Trophoblast cell (in vitro differentiated cells and primary cell): Measurements from ENCODE around the gene SLC37A1.

Source experiments
- DNase-seq, 2 donors: peaks; one replicate each; pipeline ENCODE4 v3.0.0-alpha.2; 2016
- H2AFZ ChIP-seq: 2 replicates; pipeline ENCODE4 v1.6.1; 2013; ENCODE audit warnings: low read length, moderate library complexity, mild to moderate bottlenecking; ENCODE audit not compliant: insufficient read depth, poor library complexity
- H2AK5ac ChIP-seq: 2 replicates; pipeline ENCODE4 v1.6.1; 2013; ENCODE audit warnings: mild to moderate bottlenecking, low read length
- H2BK120ac ChIP-seq: 2 replicates; pipeline ENCODE4 v1.6.1; 2013; ENCODE audit warnings: low read length, mild to moderate bottlenecking, moderate library complexity; ENCODE audit not compliant: insufficient read depth, poor library complexity
- H2BK12ac ChIP-seq: 2 replicates; pipeline ENCODE4 v1.6.1; 2013; ENCODE audit warnings: mild to moderate bottlenecking, low read length, moderate library complexity
- H2BK5ac ChIP-seq: 2 replicates; pipeline ENCODE4 v1.6.1; 2013; ENCODE audit warnings: low read length, low read depth, moderate library complexity, mild to moderate bottlenecking; ENCODE audit not compliant: poor library complexity
- H3K14ac ChIP-seq: 2 replicates; pipeline ENCODE4 v1.6.1; 2013; ENCODE audit warnings: mild to moderate bottlenecking, low read length
- H3K18ac ChIP-seq: 2 replicates; pipeline ENCODE4 v1.6.1; 2013; ENCODE audit warnings: mild to moderate bottlenecking, low read length
- H3K23ac ChIP-seq: 2 replicates; pipeline ENCODE4 v1.6.1; 2013; ENCODE audit warnings: low read length
- H3K27ac ChIP-seq: 2 replicates; pipeline ENCODE4 v1.5.1; 2013; ENCODE audit warnings: low read depth, mild to moderate bottlenecking, inconsistent platforms, low read length, moderate library complexity
- H3K27me3 ChIP-seq: 2 replicates; pipeline ENCODE4 v1.6.1; 2013; ENCODE audit warnings: inconsistent platforms, mild to moderate bottlenecking, low read length, moderate library complexity; ENCODE audit not compliant: insufficient read depth
- H3K36me3 ChIP-seq, 2 experiments: 1 replicate in 1 of 2; 2 replicates in 1 of 2; pipeline ENCODE4 v1.6.1; 2013; ENCODE audit warnings: low read length in 2 of 2, mild to moderate bottlenecking in 2 of 2, moderate library complexity in 1 of 2; ENCODE audit not compliant: insufficient read depth in 2 of 2, control insufficient read depth in 1 of 2
- H3K4ac ChIP-seq: 2 replicates; pipeline ENCODE4 v1.6.1; 2013; ENCODE audit warnings: low read depth, mild to moderate bottlenecking, low read length, moderate library complexity
- H3K4me1 ChIP-seq, 2 experiments: 1 replicate in 1 of 2; 2 replicates in 1 of 2; pipeline ENCODE4 v1.6.1; 2013; ENCODE audit warnings: low read length in 2 of 2, mild to moderate bottlenecking in 2 of 2, moderate library complexity in 1 of 2; ENCODE audit not compliant: insufficient read depth in 2 of 2, control insufficient read depth in 1 of 2
- H3K4me2 ChIP-seq: 2 replicates; pipeline ENCODE4 v1.6.1; 2013; ENCODE audit warnings: inconsistent platforms, mild to moderate bottlenecking, low read length, moderate library complexity
- H3K4me3 ChIP-seq: 2 replicates; pipeline ENCODE4 v1.5.1; 2013; ENCODE audit warnings: mild to moderate bottlenecking, low read depth, low read length, inconsistent platforms
- H3K79me1 ChIP-seq: one replicate; pipeline ENCODE4 v1.6.1; 2013; ENCODE audit warnings: low read length
- H3K79me2 ChIP-seq: 2 replicates; pipeline ENCODE4 v1.6.1; 2013; ENCODE audit warnings: low read length, mild to moderate bottlenecking; ENCODE audit not compliant: control insufficient read depth, insufficient read depth, poor library complexity
- H3K9ac ChIP-seq: 2 replicates; pipeline ENCODE4 v1.6.1; 2013; ENCODE audit warnings: mild to moderate bottlenecking, low read length
- H3K9me3 ChIP-seq: 2 replicates; pipeline ENCODE4 v1.6.1; 2013; ENCODE audit warnings: low read depth, mild to moderate bottlenecking, control low read depth, inconsistent platforms, low read length; ENCODE audit not compliant: insufficient read depth
- H4K12ac ChIP-seq: 2 replicates; pipeline ENCODE4 v1.6.1; 2013; ENCODE audit warnings: low read depth, mild to moderate bottlenecking, low read length, moderate library complexity
- H4K8ac ChIP-seq: 2 replicates; pipeline ENCODE4 v1.6.1; 2013; ENCODE audit warnings: low read depth, mild to moderate bottlenecking, low read length, moderate library complexity
- H4K91ac ChIP-seq: one replicate; pipeline ENCODE4 v1.6.1; 2013; ENCODE audit warnings: low read depth, mild to moderate bottlenecking, low read length, moderate library complexity
- WGBS: extraction: QIAGEN DNeasy Blood & Tissue Kit; methylation state at CpG from one replicate; pipeline ENCODE4 v1.1.7; 2013; ENCODE audit warnings: missing lambda C conversion rate; ENCODE audit not compliant: insufficient read length, insufficient coverage; ENCODE audit errors: extremely low coverage; 5-methylcytosine and 5-hydroxymethylcytosine counted together

The SLC37A1 gene

DNA sequence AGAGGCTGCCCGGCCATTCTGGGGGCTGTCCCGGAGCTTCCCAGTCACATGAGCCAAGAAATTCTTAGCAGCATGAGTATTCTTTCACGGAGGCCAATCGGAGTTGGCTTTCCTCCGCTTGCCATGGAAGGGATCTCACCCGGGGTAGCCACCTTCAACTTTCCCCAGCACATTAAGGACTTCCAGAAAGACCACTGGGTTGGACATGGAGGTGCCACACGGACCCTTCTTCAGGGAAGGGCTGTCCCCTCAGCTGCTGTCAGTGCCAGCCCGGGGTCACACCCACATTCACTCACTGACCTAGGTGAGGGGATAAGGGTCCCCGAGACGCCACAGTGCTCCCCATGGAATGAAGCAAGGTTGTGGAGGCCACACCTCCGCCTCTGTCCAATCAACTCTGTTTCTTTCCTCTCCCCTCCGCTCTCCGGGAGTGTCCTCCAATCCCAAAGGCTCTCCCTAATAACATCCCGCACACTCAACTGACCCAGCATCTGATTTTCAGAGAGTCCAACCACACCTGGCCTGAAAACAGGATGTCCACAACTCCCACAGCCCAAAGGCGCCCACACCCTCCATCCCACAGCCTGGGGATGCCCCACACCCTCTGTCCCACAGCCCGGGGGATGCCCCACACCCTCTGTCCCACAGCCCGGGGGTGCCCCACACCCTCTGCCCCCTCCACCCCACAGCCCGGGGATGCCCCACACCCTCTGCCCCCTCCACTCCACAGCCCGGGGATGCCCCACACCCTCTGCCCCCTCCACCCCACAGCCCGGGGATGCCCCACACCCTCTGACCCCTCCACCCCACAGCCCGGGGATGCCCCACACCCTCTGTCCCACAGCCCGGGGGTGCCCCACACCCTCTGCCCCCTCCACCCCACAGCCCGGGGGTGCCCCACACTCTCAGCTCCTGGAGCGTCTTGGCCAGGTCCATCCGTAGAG is 37.0 kb upstream of the SLC37A1 start:
- Histone ChIP-seq H2AFZ (no peak overlapping the region), H3K27me3 (no peaks in the 10 kb centered on the region), H3K36me3 (no peaks in the 10 kb centered on the region), H2BK5ac (no peak overlapping the region), H3K27ac (no peak overlapping the region), H4K12ac (no peak overlapping the region), H3K4me3 (no peak overlapping the region), H3K18ac (no peak overlapping the region), H3K4me2 (no peak overlapping the region), H2AK5ac (no peak overlapping the region), H2BK12ac (no peak overlapping the region), H4K8ac (no peak overlapping the region), H2BK120ac (no peak overlapping the region), H3K4me1 (peaks cover 9 to 10% of the 10 kb centered on the region in 2 experiments), H3K4ac (no peak overlapping the region), H3K14ac (no peak overlapping the region), H4K91ac (no peak overlapping the region), H3K9me3 (no peaks in the 10 kb centered on the region), H3K79me2 (no peaks in the 10 kb centered on the region), H3K79me1 (no peaks in the 10 kb centered on the region), H3K23ac (no peak overlapping the region), H3K9ac (no peak overlapping the region)
- DNase-seq, result no peak
- WGBS, result no CpG with 5 or more reads among the region's 25 CpGs

GRCh38 chr21:42478504-42478903 is 35.1 kb upstream of the SLC37A1 start:
- no peak overlapping the region for H2AFZ ChIP-seq
- DNase-seq, result no peak
- H3K36me3 ChIP-seq, result no peaks in the 10 kb centered on the region
- H3K79me1 ChIP-seq, result no peaks in the 10 kb centered on the region
- H3K27ac ChIP-seq, result no peak overlapping the region
- no peak overlapping the region for H4K91ac ChIP-seq
- H2BK120ac ChIP-seq, result no peak overlapping the region
- no peak overlapping the region for H3K23ac ChIP-seq
- H3K14ac ChIP-seq, result no peak overlapping the region
- no peak overlapping the region for H3K4me2 ChIP-seq
- H3K18ac ChIP-seq, result no peak overlapping the region
- no peak overlapping the region for H2BK5ac ChIP-seq
- no peaks in the 10 kb centered on the region for H3K9me3 ChIP-seq
- no peaks in the 10 kb centered on the region for H3K79me2 ChIP-seq
- no peak overlapping the region for H2BK12ac ChIP-seq
- no peak overlapping the region for H2AK5ac ChIP-seq
- H4K12ac ChIP-seq, result no peak overlapping the region
- H3K27me3 ChIP-seq, result no peaks in the 10 kb centered on the region
- no peak overlapping the region for H3K4ac ChIP-seq
- no peak overlapping the region for H3K9ac ChIP-seq
- WGBS, result no CpG with 5 or more reads among the region's 7 CpGs
- no peak overlapping the region for H3K4me3 ChIP-seq
- no peak overlapping the region for H4K8ac ChIP-seq
- H3K4me1 ChIP-seq, result peaks cover 9 to 10% of the 10 kb centered on the region in 2 experiments

GRCh38 chr21:42479582-42479981 is 34.1 kb upstream of the SLC37A1 start:
- Histone ChIP-seq H2BK120ac (no peak overlapping the region), H3K36me3 (no peaks in the 10 kb centered on the region), H4K8ac (no peak overlapping the region), H3K4me2 (no peak overlapping the region), H3K4me1 (no peaks in the 10 kb centered on the region), H2BK5ac (no peak overlapping the region), H4K91ac (no peak overlapping the region), H3K9me3 (no peaks in the 10 kb centered on the region), H3K79me2 (no peaks in the 10 kb centered on the region), H3K4me3 (no peak overlapping the region), H3K79me1 (no peaks in the 10 kb centered on the region), H2BK12ac (no peak overlapping the region), H3K14ac (no peak overlapping the region), H2AFZ (no peak overlapping the region), H3K27ac (no peak overlapping the region), H3K27me3 (no peaks in the 10 kb centered on the region), H2AK5ac (no peak overlapping the region), H3K4ac (no peak overlapping the region), H3K23ac (no peak overlapping the region), H3K18ac (no peak overlapping the region), H3K9ac (no peak overlapping the region), H4K12ac (no peak overlapping the region)
- DNase-seq, result no peak
- no CpG with 5 or more reads among the region's 5 CpGs for WGBS

DNA sequence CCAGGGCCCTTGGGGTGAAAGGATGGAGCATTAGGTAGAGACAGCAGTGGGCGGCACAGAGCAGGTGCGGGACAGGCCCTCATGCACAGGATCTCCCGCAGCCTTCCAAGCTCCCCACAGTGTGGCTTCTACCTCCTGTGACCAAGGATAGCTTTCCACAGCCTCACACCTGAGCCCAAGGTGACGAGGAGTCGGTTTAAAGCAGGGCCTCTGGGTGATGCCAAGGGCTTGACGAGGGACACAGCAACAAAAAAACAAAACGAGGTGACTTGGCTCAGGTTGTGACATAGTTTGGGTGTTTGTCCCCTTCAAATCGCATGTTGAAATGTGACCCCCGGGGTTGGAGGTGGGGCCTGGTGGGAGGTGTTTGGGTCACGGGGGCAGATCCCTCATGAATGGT is 32.9 kb upstream of the SLC37A1 start:
- no peak overlapping the region for H2BK120ac ChIP-seq

More for the DNA sequence above, 32.9 kb upstream of the SLC37A1 start:
- no peak overlapping the region for H2AFZ ChIP-seq
- no peaks in the 10 kb centered on the region for H3K36me3 ChIP-seq
- no peak overlapping the region for H3K4ac ChIP-seq
- WGBS, result no CpG with 5 or more reads among the region's 10 CpGs
- H4K8ac ChIP-seq, result no peak overlapping the region
- no peak overlapping the region for H4K12ac ChIP-seq
- no peak overlapping the region for H4K91ac ChIP-seq
- no peak overlapping the region for H3K9ac ChIP-seq
- DNase-seq, result no peak
- no peak overlapping the region for H3K14ac ChIP-seq
- H3K4me2 ChIP-seq, result no peak overlapping the region
- no peak overlapping the region for H3K4me3 ChIP-seq
- H3K79me1 ChIP-seq, result no peaks in the 10 kb centered on the region
- H3K23ac ChIP-seq, result no peak overlapping the region
- no peak overlapping the region for H2BK5ac ChIP-seq
- H3K27me3 ChIP-seq, result no peaks in the 10 kb centered on the region
- peaks cover 2% of the 10 kb centered on the region for H3K9me3 ChIP-seq
- no peak overlapping the region for H2BK12ac ChIP-seq
- no peak overlapping the region for H2AK5ac ChIP-seq
- no peaks in the 10 kb centered on the region for H3K79me2 ChIP-seq
- no peak overlapping the region for H3K18ac ChIP-seq
- no peaks in the 10 kb centered on the region for H3K4me1 ChIP-seq
- no peak overlapping the region for H3K27ac ChIP-seq
